OCI-LY7 (cell line): Measurements from ENCODE around the gene GID8.

Source experiments
- CTCF ChIP-seq: fragments of 200-600 bp; sonication (generic); conservative IDR thresholded peaks from 2 replicates; pipeline ENCODE4 v1.5.1; 2014; ENCODE audit warnings: mild to moderate bottlenecking, antibody characterized with exemption, low read length, moderate library complexity, mixed read lengths
- EZH2phosphoT487 ChIP-seq: fragments of 200-600 bp; sonication (generic); IDR thresholded peaks from 2 replicates; pipeline ENCODE4 v1.6.1; 2018; ENCODE audit warnings: low read depth, borderline replicate concordance, mild to moderate bottlenecking, mixed run types, antibody characterized with exemption, low read length, moderate library complexity, mixed read lengths

GRCh38 chr20:62914970-62915457 lies 22.9 kb upstream of the GID8 start:
- TF ChIP-seq CTCF = no peak
- TF ChIP-seq EZH2phosphoT487 = no peak
